GM13976 (cell line): ENCODE measurements around the gene PDRG1.
"Not testable (repeated sequence)": the region's sequence is repeated elsewhere in the genome, so short reads cannot be mapped to it uniquely, and the experiment has no call there.

ENCODE experiments used
- DNase-seq: peaks from one replicate; pipeline ENCODE4 v3.0.0; 2012; ENCODE audit warnings: low spot score
- in situ Hi-C: fragments of 300-500 bp; cut with MboI; formaldehyde crosslinking; loops from one replicate; pipeline ENCODE4 v1.12.0; 2022; ENCODE audit warnings: low sequenced_read_pairs, mixed read lengths, inconsistent platforms; ENCODE audit not compliant: unreplicated experiment
- TF ChIP-seq, protein P1 (sequence below): IDR thresholded peaks from 2 replicates; pipeline ENCODE4 v1.5.1; 2012; ENCODE audit warnings: borderline replicate concordance, mild to moderate bottlenecking; ENCODE audit not compliant: insufficient read depth; ENCODE audit errors: extremely low read depth, missing control alignments, control extremely low read depth

PDRG1 gene

DNA sequence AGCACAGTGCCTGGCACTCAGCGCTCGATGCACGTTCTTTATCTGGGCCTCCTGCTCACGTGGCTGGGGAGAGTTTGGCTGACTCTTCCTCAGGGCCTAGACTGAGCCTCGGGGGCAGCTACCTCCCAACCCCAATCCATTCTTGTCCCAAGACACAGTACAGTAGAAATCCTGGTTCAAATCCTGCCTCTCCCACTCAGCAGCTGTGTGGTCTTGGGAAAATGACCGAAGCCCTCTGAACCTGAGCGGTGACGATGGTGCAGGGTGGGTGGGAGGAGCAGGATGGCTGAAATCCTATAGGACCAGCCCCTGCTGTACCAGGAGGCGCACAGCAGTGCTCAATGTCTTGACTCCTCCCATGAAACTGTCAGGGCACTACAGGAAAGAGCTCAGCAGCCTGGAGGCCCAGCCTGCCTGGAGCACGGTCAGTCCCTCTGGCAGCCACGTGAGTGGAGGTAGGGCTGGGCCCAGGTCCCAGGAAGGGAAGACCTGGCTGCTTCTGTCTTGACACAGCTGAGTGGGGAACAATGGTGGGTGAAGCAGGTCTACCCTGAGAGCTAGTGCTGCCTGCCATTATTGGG lies 31.5 kb downstream of the PDRG1 start:
- TF ChIP-seq, protein P1, sequence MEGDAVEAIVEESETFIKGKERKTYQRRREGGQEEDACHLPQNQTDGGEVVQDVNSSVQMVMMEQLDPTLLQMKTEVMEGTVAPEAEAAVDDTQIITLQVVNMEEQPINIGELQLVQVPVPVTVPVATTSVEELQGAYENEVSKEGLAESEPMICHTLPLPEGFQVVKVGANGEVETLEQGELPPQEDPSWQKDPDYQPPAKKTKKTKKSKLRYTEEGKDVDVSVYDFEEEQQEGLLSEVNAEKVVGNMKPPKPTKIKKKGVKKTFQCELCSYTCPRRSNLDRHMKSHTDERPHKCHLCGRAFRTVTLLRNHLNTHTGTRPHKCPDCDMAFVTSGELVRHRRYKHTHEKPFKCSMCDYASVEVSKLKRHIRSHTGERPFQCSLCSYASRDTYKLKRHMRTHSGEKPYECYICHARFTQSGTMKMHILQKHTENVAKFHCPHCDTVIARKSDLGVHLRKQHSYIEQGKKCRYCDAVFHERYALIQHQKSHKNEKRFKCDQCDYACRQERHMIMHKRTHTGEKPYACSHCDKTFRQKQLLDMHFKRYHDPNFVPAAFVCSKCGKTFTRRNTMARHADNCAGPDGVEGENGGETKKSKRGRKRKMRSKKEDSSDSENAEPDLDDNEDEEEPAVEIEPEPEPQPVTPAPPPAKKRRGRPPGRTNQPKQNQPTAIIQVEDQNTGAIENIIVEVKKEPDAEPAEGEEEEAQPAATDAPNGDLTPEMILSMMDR, result no peak
- DNase-seq, result no peak
- in situ Hi-C loops, result no loop called here

DNA sequence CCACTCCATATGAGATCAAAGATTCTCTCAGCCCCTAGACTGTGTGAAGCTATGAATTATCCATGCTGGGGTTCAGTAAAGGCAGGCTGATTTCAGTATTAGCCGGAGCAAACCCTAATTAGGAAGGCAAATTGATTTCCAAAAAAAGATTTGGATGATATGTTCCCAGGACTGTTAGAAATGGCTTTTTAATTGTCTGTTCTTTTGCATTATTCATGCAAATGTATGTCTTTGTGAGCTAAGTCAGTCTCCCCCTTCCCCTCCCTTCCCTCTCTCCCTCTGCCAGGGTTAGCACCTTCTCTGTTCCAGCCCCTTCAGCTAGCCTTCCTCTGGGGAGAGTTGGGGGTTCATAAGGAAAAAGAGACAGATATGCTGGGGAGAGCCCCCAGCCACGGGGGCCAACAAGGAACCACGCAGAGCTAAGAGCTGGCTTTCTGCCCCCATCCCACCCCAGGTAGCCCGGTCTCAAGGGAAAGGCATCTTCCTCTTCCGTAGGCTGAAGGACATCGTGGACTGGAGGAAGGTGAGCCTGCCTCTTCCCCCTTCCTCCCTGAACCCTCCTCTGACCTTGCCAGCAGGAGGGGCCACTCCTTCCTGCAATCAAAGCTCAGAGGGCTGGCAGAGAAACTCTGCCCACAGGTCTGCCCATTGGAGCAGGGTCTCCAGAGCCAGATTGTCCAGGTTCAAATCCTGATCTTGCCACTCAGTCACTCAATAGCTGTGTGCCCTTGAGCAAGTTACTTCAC lies 32.3 kb downstream of the PDRG1 start:
- in situ Hi-C loops, result no loop called here
- TF ChIP-seq, protein P1, result no peak
- no peak for DNase-seq

DNA sequence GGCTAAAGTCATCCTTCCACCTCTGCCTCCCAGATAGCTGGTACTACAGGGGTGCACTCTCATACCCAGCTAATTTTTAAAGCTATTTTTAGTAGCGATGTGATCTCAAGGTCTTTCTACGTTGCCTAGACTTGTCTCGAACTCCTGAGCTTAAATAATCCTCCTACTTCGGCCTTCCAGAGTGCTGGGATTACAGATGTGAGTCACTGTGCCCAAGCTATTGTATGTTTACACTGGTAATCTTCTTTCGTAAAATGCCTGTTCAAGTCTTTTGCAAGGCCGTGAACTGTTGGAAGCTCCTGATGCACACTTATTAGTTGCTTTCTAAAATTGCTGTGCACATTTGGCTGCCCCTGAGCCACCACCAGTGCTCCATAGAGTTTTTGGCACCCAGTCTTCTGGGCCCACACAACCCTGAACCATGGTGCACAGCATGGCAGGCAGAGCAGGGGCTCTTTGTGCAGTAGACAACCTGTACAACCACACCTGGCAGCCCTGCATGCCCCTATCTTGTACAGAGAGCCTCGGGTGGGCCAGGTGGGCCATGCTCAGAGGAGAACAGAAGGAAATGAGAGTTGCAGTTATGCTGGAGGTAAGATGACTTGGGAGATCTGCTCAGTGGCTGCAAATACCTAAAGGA lies 33.3 kb downstream of the PDRG1 start:
- no peak for DNase-seq
- in situ Hi-C loops, result no loop called here
- TF ChIP-seq, protein P1, result no peak

DNA sequence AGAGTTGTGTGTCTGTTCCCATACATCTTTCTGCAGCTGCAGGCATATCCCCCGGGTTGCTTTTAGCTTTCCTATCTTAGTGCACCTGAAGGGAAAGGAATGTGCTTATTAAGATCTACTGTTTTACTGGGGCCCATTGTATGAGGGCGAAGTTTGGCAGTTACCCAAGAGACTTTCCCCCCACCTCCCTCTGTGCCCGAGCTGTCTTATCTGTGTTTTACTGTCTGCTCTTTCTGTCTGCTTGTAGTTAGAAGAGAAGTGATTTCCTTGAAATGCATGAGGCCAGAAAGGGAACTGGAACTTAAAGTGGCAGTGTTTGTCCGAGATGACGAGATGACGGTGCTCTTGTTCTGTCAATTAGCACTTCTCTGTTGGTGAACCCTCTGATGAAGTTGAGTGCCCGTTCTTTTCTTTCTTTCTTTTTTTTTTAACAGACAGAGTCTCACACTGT lies 33.9 kb downstream of the PDRG1 start:
- in situ Hi-C loops, DNase-seq: not testable (repeated sequence)

DNA sequence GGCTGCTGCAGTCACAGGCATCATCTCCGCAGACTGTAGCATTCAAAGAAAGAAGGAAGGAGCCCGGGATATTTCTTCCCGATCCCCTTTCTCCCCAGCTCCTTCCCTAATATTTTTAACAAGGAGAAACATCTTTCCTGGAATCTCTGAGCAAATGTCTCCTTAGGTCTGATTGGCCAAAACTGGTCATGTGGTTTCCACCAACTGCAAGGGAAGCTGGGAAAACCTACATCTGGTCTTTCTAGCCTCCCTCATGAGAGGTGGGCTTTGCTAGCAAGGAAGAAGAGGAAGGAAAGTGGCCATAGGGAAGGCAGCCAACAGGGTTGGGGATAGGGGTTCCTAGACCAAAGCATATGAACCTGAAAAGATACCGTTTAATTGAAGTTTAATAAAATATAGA lies 35.1 kb downstream of the PDRG1 start:
- DNase-seq, result no peak
- in situ Hi-C loops, result no loop called here
- TF ChIP-seq, protein P1, result no peak

DNA sequence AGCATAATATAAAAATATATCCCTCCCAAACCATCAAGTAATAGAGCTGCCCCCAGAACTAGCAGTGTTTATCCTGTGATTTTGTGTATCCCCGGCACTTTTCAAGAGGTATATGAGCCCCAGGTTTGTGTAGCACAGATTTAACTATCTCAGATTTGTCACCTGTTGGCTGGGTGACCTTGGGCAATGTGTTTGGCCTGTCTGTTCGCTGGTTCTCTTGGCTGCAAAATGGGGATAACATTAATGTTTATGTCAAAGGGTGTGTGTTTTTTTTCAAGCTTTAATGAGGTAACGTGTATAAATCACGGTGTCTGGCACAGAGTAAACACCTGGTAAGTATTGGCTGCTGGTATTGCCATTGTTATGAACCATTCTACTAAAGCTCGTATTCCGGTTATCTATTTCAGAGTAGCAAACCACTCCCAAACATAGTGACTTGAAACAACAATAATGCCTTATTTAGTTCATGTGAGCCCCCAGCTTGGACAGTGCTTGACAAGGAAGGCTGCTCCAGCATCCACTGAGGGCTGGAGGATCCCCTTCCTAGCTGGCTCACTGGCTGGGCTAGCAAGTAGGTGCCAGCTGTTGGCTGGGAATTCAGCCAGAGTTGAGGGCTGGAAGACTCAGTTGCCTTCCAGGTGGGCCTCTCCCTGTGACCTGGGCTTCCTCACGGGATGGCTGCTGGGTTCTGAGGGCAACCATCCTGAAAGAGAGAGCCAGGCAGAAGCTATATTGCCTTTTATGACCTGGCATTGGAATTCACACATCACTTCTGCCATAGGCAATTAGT lies 36.2 kb downstream of the PDRG1 start:
- TF ChIP-seq, protein P1, result no peak
- DNase-seq, result no peak
- in situ Hi-C loops, result no loop called here
